HG03442 (cell line): Measurements from ENCODE around the gene COASY.

Source experiments
- ATAC-seq: cut with Tn5 transposase; IDR thresholded peaks from one replicate; pipeline ENCODE4 v1.9.1; 2021; ENCODE audit warnings: mild to moderate bottlenecking, moderate library complexity; ENCODE audit not compliant: unreplicated experiment

COASY gene

GRCh38 chr17:42561897-42562387 lies at the start of gene COASY:
COASY (plus strand) TSS chr17:42562148; CDS start chr17:42562623, 475 bp downstream.
- ATAC-seq, result peak; percentile 41

- no peak for ATAC-seq
Measured at GRCh38 chr17:42512246-42512645, 49.7 kb upstream of the COASY start.

GRCh38 chr17:42512733-42513251 lies 49.2 kb upstream of the COASY start:
- ATAC-seq, result no peak

- no peak for ATAC-seq
Measured at GRCh38 chr17:42513686-42514085, 48.3 kb upstream of the COASY start.

- ATAC-seq, result no peak
Measured at GRCh38 chr17:42514279-42514678, 47.7 kb upstream of the COASY start.

- no peak for ATAC-seq
Measured at GRCh38 chr17:42514867-42515266, 47.1 kb upstream of the COASY start.

GRCh38 chr17:42517516-42517915 lies 44.4 kb upstream of the COASY start:
- ATAC-seq, result no peak

GRCh38 chr17:42518046-42518754 lies 43.7 kb upstream of the COASY start:
- no peak for ATAC-seq

- no peak for ATAC-seq
Measured at GRCh38 chr17:42518755-42519545, 43.0 kb upstream of the COASY start.

GRCh38 chr17:42519546-42520491 lies 42.1 kb upstream of the COASY start:
- ATAC-seq, result no peak

GRCh38 chr17:42520540-42520951 lies 41.4 kb upstream of the COASY start:
- no peak for ATAC-seq

- ATAC-seq, result no peak
Measured at GRCh38 chr17:42521036-42521435, 40.9 kb upstream of the COASY start.

GRCh38 chr17:42521666-42522262 lies 40.2 kb upstream of the COASY start:
- no peak for ATAC-seq

- ATAC-seq, result no peak
Measured at GRCh38 chr17:42522263-42522790, 39.6 kb upstream of the COASY start.

GRCh38 chr17:42522798-42523278 lies 39.1 kb upstream of the COASY start:
- ATAC-seq, result no peak

GRCh38 chr17:42525221-42525620 lies 36.7 kb upstream of the COASY start:
- no peak for ATAC-seq

- ATAC-seq, result no peak
Measured at GRCh38 chr17:42526031-42526444, 35.9 kb upstream of the COASY start.

- no peak for ATAC-seq
Measured at GRCh38 chr17:42527932-42528331, 34.0 kb upstream of the COASY start.

- no peak for ATAC-seq
Measured at GRCh38 chr17:42529061-42529460, 32.9 kb upstream of the COASY start.

GRCh38 chr17:42530952-42531454 lies 30.9 kb upstream of the COASY start:
- ATAC-seq, result no peak
